HL-60 (cell line): ENCODE measurements around the gene NUP210.

Experiments
- GABPA ChIP-seq: IDR thresholded peaks from 2 replicates; pipeline ENCODE4 v1.6.1; 2012; ENCODE audit warnings: low read depth
- SPI1 ChIP-seq: IDR thresholded peaks from 2 replicates; pipeline ENCODE4 v1.6.1; 2012; ENCODE audit warnings: low read depth, mild to moderate bottlenecking, borderline replicate concordance
- TF ChIP-seq, protein P1 (sequence below): IDR thresholded peaks from one replicate; pipeline ENCODE4 v1.5.1; 2011; ENCODE audit warnings: low read length, control low read depth, inconsistent platforms; ENCODE audit not compliant: insufficient read depth
- TF ChIP-seq, protein P2 (sequence below): IDR thresholded peaks from 2 replicates; pipeline ENCODE4 v1.6.1; 2012; ENCODE audit warnings: low read depth; ENCODE audit not compliant: insufficient replicate concordance

- TF ChIP-seq, protein P1, sequence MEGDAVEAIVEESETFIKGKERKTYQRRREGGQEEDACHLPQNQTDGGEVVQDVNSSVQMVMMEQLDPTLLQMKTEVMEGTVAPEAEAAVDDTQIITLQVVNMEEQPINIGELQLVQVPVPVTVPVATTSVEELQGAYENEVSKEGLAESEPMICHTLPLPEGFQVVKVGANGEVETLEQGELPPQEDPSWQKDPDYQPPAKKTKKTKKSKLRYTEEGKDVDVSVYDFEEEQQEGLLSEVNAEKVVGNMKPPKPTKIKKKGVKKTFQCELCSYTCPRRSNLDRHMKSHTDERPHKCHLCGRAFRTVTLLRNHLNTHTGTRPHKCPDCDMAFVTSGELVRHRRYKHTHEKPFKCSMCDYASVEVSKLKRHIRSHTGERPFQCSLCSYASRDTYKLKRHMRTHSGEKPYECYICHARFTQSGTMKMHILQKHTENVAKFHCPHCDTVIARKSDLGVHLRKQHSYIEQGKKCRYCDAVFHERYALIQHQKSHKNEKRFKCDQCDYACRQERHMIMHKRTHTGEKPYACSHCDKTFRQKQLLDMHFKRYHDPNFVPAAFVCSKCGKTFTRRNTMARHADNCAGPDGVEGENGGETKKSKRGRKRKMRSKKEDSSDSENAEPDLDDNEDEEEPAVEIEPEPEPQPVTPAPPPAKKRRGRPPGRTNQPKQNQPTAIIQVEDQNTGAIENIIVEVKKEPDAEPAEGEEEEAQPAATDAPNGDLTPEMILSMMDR, result no peak
- TF ChIP-seq, protein P2, sequence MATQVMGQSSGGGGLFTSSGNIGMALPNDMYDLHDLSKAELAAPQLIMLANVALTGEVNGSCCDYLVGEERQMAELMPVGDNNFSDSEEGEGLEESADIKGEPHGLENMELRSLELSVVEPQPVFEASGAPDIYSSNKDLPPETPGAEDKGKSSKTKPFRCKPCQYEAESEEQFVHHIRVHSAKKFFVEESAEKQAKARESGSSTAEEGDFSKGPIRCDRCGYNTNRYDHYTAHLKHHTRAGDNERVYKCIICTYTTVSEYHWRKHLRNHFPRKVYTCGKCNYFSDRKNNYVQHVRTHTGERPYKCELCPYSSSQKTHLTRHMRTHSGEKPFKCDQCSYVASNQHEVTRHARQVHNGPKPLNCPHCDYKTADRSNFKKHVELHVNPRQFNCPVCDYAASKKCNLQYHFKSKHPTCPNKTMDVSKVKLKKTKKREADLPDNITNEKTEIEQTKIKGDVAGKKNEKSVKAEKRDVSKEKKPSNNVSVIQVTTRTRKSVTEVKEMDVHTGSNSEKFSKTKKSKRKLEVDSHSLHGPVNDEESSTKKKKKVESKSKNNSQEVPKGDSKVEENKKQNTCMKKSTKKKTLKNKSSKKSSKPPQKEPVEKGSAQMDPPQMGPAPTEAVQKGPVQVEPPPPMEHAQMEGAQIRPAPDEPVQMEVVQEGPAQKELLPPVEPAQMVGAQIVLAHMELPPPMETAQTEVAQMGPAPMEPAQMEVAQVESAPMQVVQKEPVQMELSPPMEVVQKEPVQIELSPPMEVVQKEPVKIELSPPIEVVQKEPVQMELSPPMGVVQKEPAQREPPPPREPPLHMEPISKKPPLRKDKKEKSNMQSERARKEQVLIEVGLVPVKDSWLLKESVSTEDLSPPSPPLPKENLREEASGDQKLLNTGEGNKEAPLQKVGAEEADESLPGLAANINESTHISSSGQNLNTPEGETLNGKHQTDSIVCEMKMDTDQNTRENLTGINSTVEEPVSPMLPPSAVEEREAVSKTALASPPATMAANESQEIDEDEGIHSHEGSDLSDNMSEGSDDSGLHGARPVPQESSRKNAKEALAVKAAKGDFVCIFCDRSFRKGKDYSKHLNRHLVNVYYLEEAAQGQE, result no peak
- TF ChIP-seq GABPA (no peak), SPI1 (no peak)
Measured at GRCh38 chr3:13305623-13306022, 114.5 kb downstream of the NUP210 start.
